ENCODE results near the gene GNAO1. TPM values are rescaled to one million over a fixed set of nuclear protein-coding genes. Genes with fewer than 3 reads are reported as not detected.

Gene GNAO1
- total RNA-seq, 1 donor = not detected

DNA sequence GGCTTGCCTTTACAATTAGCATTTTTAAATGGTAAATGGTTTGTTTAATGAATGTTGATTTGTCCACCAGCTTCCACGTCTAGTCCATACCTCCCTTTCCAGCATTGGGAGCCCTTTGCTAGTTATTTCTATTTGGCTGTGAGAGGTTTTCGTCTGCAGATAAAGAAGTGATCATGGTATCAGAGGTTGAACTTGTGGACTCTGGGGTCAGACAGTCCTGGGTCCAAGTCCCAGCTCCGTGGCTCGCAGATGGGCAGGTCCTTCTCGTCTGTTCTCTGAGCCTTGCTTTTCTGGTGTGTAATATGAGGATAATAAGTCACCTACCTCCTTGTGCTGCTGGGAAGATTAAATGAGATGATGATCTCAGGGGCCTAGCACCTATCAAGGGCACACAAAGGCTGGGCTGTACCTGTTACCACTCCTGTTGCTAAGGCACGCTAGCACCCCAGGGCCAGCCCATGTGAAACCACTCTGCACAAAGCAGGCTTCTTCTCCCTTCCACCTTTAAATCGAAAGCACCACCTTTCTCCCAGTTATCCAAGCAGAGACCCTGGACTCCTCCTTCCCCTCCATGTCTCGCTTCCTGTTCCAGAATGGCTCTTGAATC is 103.9 kb downstream of the GNAO1 start:
- H3K27me3 ChIP-seq (ENCODE audit: insufficient read depth, low read length) = peaks cover 4% of the 10 kb centered on the region
- no peak overlapping the region for H3K4me3 ChIP-seq (ENCODE audit: insufficient read depth, low read length)
- H3K36me3 ChIP-seq (ENCODE audit: insufficient read depth, low read length) = no peaks in the 10 kb centered on the region
- no peaks in the 10 kb centered on the region for H3K9me3 ChIP-seq (ENCODE audit: low read depth, low read length)
- H3K27ac ChIP-seq (ENCODE audit: low read depth, low read length) = peak overlapping the region; percentile 57
- H4K20me1 ChIP-seq (ENCODE audit: insufficient read depth, low read length) = no peaks in the 10 kb centered on the region
- H3K79me2 ChIP-seq (ENCODE audit: insufficient read depth, low read length) = no peaks in the 10 kb centered on the region
- TF ChIP-seq CTCF (IDR thresholded peaks at IDR 0.05; ENCODE audit: extremely low read depth, low read depth, low read length) = no peak
- no peak overlapping the region for H2AFZ ChIP-seq (ENCODE audit: low read length)
- no peak for DNase-seq (ENCODE audit: insufficient read length, low spot score, missing footprints)
- H3K4me2 ChIP-seq (ENCODE audit: insufficient read depth, low read length) = no peak overlapping the region
- H3K4me1 ChIP-seq (ENCODE audit: insufficient read depth, low read length) = peaks cover 11% of the 10 kb centered on the region

- peaks cover 4% of the 10 kb centered on the region for H3K27me3 ChIP-seq (ENCODE audit: insufficient read depth, low read length)
- no peak overlapping the region for H3K27ac ChIP-seq (ENCODE audit: low read depth, low read length)
- no peaks in the 10 kb centered on the region for H4K20me1 ChIP-seq (ENCODE audit: insufficient read depth, low read length)
- H3K4me1 ChIP-seq (ENCODE audit: insufficient read depth, low read length) = peaks cover 15% of the 10 kb centered on the region
- no peaks in the 10 kb centered on the region for H3K36me3 ChIP-seq (ENCODE audit: insufficient read depth, low read length)
- no peak for TF ChIP-seq CTCF (IDR thresholded peaks at IDR 0.05; ENCODE audit: extremely low read depth, low read depth, low read length)
- no peak overlapping the region for H2AFZ ChIP-seq (ENCODE audit: low read length)
- DNase-seq (ENCODE audit: insufficient read length, low spot score, missing footprints) = no peak
- H3K4me3 ChIP-seq (ENCODE audit: insufficient read depth, low read length) = no peak overlapping the region
- no peaks in the 10 kb centered on the region for H3K9me3 ChIP-seq (ENCODE audit: low read depth, low read length)
- no peak overlapping the region for H3K4me2 ChIP-seq (ENCODE audit: insufficient read depth, low read length)
- no peaks in the 10 kb centered on the region for H3K79me2 ChIP-seq (ENCODE audit: insufficient read depth, low read length)
Observed at GRCh38 chr16:56295739-56296527, 104.6 kb downstream of the GNAO1 start.

GRCh38 chr16:56297684-56298083 is 106.4 kb downstream of the GNAO1 start:
- DNase-seq (ENCODE audit: insufficient read length, low spot score, missing footprints) = no peak
- no peak overlapping the region for H3K4me3 ChIP-seq (ENCODE audit: insufficient read depth, low read length)
- peaks cover 21% of the 10 kb centered on the region for H3K4me1 ChIP-seq (ENCODE audit: insufficient read depth, low read length)
- TF ChIP-seq CTCF (IDR thresholded peaks at IDR 0.05; ENCODE audit: extremely low read depth, low read depth, low read length) = no peak
- H3K36me3 ChIP-seq (ENCODE audit: insufficient read depth, low read length) = no peaks in the 10 kb centered on the region
- H2AFZ ChIP-seq (ENCODE audit: low read length) = no peak overlapping the region
- no peaks in the 10 kb centered on the region for H3K79me2 ChIP-seq (ENCODE audit: insufficient read depth, low read length)
- no peak overlapping the region for H3K4me2 ChIP-seq (ENCODE audit: insufficient read depth, low read length)
- no peaks in the 10 kb centered on the region for H3K9me3 ChIP-seq (ENCODE audit: low read depth, low read length)
- H4K20me1 ChIP-seq (ENCODE audit: insufficient read depth, low read length) = no peaks in the 10 kb centered on the region
- H3K27me3 ChIP-seq (ENCODE audit: insufficient read depth, low read length) = no peaks in the 10 kb centered on the region
- no peak overlapping the region for H3K27ac ChIP-seq (ENCODE audit: low read depth, low read length)

GRCh38 chr16:56298116-56298515 is 106.8 kb downstream of the GNAO1 start:
- H3K79me2 ChIP-seq (ENCODE audit: insufficient read depth, low read length) = no peaks in the 10 kb centered on the region
- TF ChIP-seq CTCF (IDR thresholded peaks at IDR 0.05; ENCODE audit: extremely low read depth, low read depth, low read length) = no peak
- no peak overlapping the region for H3K27ac ChIP-seq (ENCODE audit: low read depth, low read length)
- H3K36me3 ChIP-seq (ENCODE audit: insufficient read depth, low read length) = no peaks in the 10 kb centered on the region
- no peak overlapping the region for H2AFZ ChIP-seq (ENCODE audit: low read length)
- no peak for DNase-seq (ENCODE audit: insufficient read length, low spot score, missing footprints)
- H3K4me3 ChIP-seq (ENCODE audit: insufficient read depth, low read length) = no peak overlapping the region
- H3K4me2 ChIP-seq (ENCODE audit: insufficient read depth, low read length) = no peak overlapping the region
- peaks cover 21% of the 10 kb centered on the region for H3K4me1 ChIP-seq (ENCODE audit: insufficient read depth, low read length)
- H4K20me1 ChIP-seq (ENCODE audit: insufficient read depth, low read length) = no peaks in the 10 kb centered on the region
- H3K9me3 ChIP-seq (ENCODE audit: low read depth, low read length) = no peaks in the 10 kb centered on the region
- H3K27me3 ChIP-seq (ENCODE audit: insufficient read depth, low read length) = no peaks in the 10 kb centered on the region

All from osteoblast (primary cell).